Measurements from ENCODE around the gene SPCS2.
A peak's percentile ranks its signal among the peaks of the same experiment; 100 is the strongest.
"Not testable (repeated sequence)": the region's sequence is repeated elsewhere in the genome, so short reads cannot be mapped to it uniquely, and the experiment has no call there.

SPCS2 gene

DNA sequence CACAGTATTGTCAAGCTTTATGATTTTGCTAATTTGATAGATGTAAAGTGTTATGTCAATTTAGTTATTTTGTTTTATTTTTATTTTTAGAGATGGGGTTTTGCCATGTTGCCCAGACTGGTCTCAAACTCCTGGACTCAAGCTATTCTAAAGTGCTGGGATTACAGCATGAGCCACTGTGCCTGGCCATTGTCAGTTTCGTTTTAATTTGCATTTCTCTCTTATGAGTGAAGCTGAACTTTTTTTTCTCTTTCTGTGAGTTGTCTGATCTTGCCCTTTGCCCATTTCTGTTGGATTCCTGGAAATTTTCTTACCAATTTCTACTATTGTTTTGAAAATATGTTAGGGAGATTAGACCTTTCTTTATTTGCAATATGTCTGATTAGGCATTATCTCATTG lies 55.1 kb downstream of the SPCS2 start:
- no peak for DNase-seq

DNA sequence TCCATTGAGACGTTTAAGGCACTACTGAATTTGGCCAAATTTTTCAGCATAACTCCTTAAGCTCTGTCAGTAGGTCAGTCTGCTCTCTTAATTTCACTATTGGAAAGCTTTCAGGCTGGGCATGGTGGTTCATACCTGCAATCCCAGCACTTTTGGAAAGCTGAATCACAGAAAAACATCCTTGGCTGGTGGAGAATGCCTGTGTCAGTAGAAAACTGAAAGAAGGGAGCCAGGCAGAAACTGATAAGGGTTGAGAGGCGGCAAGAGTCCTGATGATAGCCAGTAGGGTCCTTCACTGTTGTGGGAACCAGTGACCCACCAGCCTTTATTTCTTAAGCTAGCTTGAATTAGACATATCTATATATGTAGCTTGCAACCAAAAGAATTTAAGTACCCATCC lies 62.3 kb downstream of the SPCS2 start:
- no peak for DNase-seq

DNA sequence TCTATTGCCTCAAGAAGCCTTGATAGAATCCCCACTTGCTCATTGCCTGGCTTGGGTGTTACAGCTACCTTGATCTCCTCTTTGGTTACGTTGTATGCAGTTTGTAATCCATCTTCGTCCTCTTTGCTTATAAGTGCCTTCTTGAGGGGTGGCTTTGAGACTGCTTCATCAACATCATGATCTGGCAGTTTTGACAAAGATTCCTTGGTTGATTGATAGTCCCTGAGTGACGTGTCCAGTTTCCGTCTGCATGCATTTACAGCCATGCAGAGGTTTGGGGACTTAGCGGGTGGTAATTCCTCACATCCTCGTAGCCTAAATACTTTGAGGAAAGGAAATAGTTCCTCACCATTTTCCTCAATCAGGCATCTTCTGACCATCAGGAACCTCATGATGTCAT lies 62.8 kb downstream of the SPCS2 start:
- no peak for DNase-seq

DNA sequence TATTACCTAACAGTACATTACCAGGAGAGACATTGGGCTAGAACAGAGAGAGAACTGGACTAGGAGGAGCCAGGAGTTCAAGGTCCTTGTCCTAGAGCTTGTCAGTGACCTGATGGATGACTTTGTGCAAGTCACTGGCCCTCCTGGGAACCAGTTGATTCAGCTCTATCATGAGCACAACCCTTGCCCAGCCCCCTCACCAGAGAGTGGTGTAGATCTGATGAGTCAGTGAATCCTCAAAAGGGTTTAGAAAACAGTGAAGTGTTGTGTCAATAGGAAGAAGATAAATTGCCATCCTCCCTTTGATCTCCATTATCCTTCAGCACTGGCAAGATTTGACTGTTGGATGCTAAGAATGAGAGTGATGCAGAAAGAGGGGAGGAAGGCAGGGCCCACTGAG lies 64.0 kb downstream of the SPCS2 start:
- DNase-seq: no peak

DNA sequence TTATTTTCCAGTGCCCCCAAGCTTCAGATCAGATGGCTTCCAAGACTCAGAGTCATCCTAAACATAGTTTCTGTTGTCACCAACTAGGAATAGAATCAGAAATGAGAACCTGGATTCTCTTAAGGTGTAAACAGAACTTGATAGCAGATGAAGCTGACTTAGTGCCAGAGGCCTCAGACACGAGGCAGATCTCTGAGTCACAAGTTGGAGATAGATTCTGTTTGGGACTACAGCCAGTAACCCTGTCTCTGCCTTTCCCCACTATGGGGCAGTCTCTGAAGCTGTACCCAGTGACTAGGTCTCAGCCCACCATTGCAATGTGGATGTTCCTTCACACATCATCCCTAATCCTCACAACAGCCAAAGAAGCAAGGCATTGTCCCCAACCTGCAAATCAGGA lies 65.1 kb downstream of the SPCS2 start:
- DNase-seq: no peak

DNA sequence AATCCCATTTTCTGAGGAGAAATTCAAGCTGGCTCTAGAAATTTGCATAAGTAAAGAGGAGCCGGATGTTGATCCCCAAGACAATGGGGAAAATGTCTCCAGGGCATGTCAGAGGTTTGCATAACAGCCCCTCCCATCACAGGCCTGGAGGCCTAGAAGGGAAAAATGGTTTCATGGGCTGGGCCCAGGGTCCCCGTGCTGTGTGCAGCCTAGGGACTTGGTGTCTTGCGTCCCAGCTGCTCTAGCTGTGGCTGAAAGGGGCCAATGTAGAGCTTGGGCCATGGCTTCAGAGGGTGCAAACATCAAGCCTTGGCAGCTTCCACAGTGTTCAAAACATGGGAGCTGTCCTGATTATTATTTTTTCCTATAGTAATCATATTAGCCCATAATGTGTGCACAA lies 70.1 kb downstream of the SPCS2 start:
- not testable (repeated sequence) for DNase-seq

DNA sequence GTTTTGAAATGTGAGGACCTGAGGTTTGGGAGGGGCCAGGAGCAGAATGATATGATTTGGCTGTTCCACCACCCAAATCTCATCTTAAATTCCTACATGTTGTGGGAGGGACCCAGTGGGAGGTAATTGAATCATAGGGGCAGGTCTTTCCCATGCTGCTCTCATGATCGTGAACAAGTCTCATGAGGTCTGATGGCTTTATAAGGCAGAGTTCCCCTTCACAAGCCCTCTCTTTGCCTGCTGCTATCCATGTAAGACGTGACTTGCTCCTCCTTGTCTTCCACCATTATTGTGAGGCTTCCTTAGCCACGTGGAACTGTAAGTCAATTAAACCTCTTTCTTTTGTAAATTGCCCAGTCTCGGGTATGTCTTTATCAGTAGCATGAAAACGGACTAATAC lies 71.3 kb downstream of the SPCS2 start:
- not testable (repeated sequence) for DNase-seq

DNA sequence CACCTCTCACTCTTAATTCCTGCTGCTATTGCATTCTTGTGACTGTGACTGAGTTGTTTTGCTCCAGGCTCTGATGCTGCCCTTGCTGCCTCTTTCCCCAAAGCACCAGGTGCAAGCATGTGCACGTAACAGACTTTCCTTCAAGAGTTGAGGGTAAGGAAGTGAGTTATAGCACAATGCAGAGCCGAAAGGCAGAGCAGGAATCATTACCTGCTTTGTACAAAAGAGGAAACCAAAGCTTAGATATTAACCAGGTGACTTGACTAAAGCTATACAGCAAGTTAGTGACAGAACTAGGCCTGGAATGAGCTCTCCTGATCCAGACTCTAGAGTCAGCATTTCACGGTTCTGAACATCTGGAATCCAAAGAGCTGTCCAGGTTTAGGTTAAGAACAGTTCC lies 73.2 kb downstream of the SPCS2 start:
- DNase-seq: no peak

DNA sequence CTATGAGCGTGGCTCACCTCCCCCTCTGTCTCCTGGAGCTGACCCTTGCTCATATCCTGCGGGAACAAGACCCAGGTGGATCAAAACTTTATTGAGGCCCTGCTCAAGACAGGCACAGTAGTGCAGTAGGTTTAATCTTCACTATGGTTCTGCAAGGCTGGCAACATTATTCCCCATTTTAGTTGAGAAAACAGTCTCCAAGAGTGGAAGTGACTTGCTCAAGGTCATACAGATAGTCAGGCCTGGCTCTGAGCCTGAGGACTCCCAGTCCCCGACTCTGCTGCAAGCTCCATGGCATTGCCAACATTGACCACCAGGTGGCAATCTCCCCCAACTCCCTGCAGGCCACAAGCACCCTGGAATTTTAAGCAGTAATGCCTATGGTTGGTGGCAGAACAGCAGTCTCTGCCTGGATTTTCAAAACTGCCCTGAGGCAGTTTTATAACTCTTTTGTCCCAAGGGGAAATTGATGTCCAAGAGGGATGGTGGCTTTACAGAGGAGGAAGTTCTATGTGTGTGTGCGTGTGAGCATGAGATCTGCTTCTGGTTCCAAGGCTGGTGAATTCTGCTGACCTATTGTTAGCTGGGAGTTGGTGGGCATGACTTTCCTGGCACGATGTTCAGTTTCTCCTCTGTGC lies 73.8 kb downstream of the SPCS2 start:
- DNase-seq: peak; percentile 81 to 85

DNA sequence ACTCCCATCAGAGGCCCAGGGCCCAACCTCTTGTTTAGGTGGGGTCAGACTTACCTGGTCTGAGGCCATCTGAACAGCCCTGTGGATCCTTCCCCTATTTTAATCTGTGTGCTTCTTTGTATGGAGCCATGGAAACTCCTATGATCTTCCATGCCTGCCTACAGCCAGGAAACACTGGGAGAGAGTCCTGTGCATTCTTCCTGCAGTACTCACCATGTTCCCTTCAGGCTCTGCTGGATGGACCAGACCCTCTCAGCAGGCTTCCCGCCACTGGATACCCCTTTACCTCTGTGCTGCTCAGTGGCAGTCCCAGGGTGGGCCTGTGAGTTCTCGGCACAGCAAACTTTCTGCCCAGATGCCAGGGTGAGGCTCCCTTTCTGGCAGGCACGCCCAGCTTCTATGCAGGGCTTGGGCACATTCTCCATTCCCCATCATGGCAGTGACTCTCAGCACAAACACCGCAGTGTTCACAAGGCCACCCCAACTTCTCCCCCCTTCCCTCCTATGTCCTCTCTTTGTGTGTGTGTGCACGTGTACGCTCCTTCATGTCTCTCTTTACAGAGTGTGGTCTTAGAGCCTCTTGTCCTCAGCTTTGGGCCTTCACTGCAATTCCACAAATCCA lies 74.5 kb downstream of the SPCS2 start:
- DNase-seq: no peak

DNA sequence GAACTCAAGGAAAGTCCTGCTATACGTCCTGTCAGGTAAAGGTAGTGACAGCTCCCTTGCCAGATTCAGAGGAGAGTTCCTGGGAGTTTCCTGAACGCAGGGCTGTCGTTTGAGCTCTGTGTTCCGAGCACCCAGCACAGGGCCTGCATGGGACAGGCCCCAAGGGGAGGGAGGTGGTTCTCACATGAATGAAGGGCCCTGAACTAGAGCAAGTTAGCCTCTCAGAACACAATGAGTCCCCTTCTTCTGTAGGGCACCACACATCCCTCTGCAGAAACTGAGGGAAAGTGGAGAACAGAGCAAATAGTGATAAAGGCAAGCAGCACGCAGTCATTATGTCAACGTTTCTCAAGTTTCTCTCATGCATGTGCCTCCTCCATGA lies 75.0 kb downstream of the SPCS2 start:
- DNase-seq: no peak

DNA sequence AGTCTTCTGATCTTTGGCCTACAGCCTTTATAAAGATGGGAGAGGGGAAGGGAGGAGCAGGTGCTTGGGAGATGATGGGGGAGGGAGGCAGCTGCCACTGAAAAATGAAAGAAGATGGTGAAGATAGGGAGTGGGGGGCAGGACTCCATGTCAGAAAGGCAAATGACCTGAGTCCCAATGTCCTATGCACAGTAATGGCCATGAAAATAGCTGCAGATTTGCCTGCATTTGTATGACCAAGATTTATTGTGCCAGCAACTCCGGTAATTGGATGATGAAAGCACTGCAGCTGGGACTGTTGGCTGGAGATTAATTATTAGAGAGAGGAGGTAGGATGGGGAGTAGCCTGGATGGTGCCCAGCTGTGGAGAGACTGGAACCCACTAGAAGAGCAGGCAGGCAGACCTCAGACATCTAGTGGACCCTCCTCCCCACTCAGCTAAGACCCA lies 75.7 kb downstream of the SPCS2 start:
- no peak for DNase-seq

DNA sequence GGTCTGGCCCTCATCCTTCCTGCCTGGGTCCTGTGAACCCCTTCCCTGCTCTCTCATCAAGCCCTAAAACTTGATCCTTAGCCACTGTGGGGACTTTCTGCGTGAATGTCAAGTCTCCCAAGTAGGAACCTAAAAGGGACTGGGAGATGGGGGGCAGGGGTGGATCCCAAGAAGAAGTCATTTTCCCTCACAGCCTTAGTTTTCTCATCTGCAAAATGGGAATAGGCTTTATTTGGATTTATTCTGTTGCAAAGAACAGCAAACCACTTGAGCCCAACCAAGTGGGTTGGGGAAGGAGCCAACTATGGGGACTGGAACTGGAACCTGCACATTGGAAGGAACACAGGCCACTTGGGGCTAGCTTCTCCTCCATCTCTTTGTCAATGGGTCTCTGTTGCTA lies 76.5 kb downstream of the SPCS2 start:
- no peak for DNase-seq

DNA sequence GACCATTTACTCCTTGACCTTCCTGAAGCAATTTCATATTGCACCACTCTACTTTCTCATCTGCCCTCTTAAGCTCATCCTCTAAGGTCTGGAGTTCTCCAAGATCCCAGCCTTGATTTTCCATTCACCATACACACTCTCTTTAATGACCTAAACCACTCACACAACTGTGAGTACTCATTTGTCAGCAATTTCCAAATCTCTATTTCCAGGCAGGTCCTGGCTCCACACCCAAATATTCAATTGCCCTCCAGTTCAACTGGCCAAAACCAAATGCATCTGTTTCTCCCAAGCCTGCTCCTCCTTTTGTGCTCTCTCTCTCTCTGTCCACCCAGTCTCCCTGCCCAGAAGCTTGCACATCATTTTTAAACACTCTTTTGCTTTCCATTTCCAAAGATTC lies 79.3 kb downstream of the SPCS2 start:
- DNase-seq: no peak
